Smooth muscle cell (in vitro differentiated cells): ENCODE measurements around the gene RAB23. TPM values are rescaled to one million over a fixed set of nuclear protein-coding genes. Genes with fewer than 3 reads are reported as not detected.

Experiments
- DNase-seq: peaks from one replicate; lab custom pipeline; 2025; ENCODE audit not compliant: unreplicated experiment; lab: John Stamatoyannopoulos, UW
- H2AFZ ChIP-seq: fragments of 200-600 bp; sonication (generic); 2 replicates; pipeline ENCODE4 v1.6.0; 2016; ENCODE audit warnings: antibody characterized with exemption, low read depth, mild to moderate bottlenecking
- H3F3A ChIP-seq: fragments of 200-600 bp; sonication (generic); 2 replicates; pipeline ENCODE4 v1.6.0; 2017; ENCODE audit warnings: antibody characterized with exemption, low read depth
- H3K27ac ChIP-seq: fragments of 200-600 bp; sonication (generic); 2 replicates; pipeline ENCODE4 v1.5.1; 2016; ENCODE audit warnings: low read depth, mild to moderate bottlenecking
- H3K27me3 ChIP-seq: fragments of 200-600 bp; sonication (generic); 2 replicates; pipeline ENCODE4 v1.6.1; 2016; ENCODE audit warnings: low read depth, mild to moderate bottlenecking
- H3K36me3 ChIP-seq: fragments of 200-600 bp; sonication (generic); 2 replicates; pipeline ENCODE4 v1.5.1; 2016; ENCODE audit warnings: low read depth
- H3K4me1 ChIP-seq: fragments of 200-600 bp; sonication (generic); 2 replicates; pipeline ENCODE4 v1.5.1; 2016; ENCODE audit warnings: low read depth
- H3K4me2 ChIP-seq: fragments of 200-600 bp; sonication (generic); 2 replicates; pipeline ENCODE4 v1.6.0; 2016; ENCODE audit warnings: mild to moderate bottlenecking
- H3K4me3 ChIP-seq: fragments of 200-600 bp; sonication (generic); 2 replicates; pipeline ENCODE4 v1.5.1; 2016; ENCODE audit warnings: mild to moderate bottlenecking
- H3K79me2 ChIP-seq: fragments of 200-600 bp; sonication (generic); 2 replicates; pipeline ENCODE4 v1.6.0; 2016; ENCODE audit warnings: low read depth, mild to moderate bottlenecking
- H3K9ac ChIP-seq: fragments of 200-600 bp; sonication (generic); 2 replicates; pipeline ENCODE4 v1.6.0; 2016; ENCODE audit warnings: low read depth
- H3K9me3 ChIP-seq: fragments of 200-600 bp; sonication (generic); replicated peaks from 2 replicates; pipeline ENCODE4 v1.5.1; 2016; ENCODE audit warnings: low read depth
- H4K20me1 ChIP-seq: fragments of 200-600 bp; sonication (generic); 2 replicates; pipeline ENCODE4 v1.6.0; 2016; ENCODE audit warnings: low read depth
- CTCF ChIP-seq: fragments of 200-600 bp; sonication (generic); IDR thresholded peaks from 2 replicates; pipeline ENCODE4 v1.5.1; 2017; ENCODE audit warnings: borderline replicate concordance, mild to moderate bottlenecking, antibody characterized with exemption; ENCODE audit not compliant: insufficient read depth, poor library complexity, severe bottlenecking
- WGBS: methylation state at CpG from one replicate; pipeline ENCODE4 v1.1.7; 2016; ENCODE audit warnings: low lambda C conversion rate; 5-methylcytosine and 5-hydroxymethylcytosine counted together
- polyA plus RNA-seq: library from polyadenylated mRNA; unstranded; fragments of >200 nt; fragmentation: Nextera tagmentation; extraction: Ambion mirVana; gene quantifications from 2 replicates; pipeline ENCODE4 v1.2.1, GENCODE V29; 2016
- total RNA-seq: library from RNA; depleted of rRNA; stranded (reverse); fragments of >200 nt; gene quantifications from 2 replicates; pipeline ENCODE4 v1.2.3, GENCODE V29; 2014

The RAB23 gene
- total and polyA plus RNA-seq, 2 experiments from 2014 or later: 51.4 to 95.3 TPM

DNA sequence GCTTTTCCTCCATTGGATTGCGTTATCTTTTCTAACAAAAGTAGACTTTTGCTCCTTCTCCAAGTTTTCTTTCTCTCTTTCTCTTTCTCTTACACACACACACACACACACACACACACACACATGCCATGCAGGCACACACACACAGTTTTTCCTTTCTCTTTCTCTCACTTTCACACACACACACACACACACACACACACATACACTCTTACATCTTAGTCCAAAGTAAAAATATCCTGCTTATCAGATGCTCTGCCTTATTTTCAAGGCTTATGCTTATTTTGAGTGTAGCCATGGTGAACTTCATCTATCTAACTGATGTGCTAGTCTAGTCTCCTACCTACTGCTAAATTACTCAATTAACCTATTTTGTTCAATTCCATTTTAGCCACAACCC, 34.4 kb upstream of the RAB23 start:
- no peak overlapping the region for H3K4me2 ChIP-seq
- H3K79me2 ChIP-seq: no peaks in the 10 kb centered on the region
- H3K9me3 ChIP-seq: no peaks in the 10 kb centered on the region
- peak overlapping the region; percentile 97 for H3K27ac ChIP-seq
- no peak for TF ChIP-seq CTCF
- H3K4me3 ChIP-seq: no peak overlapping the region
- H3K9ac ChIP-seq: no peak overlapping the region
- no peak for DNase-seq
- no peaks in the 10 kb centered on the region for H4K20me1 ChIP-seq
- peaks cover 17% of the 10 kb centered on the region for H3F3A ChIP-seq
- no peaks in the 10 kb centered on the region for H3K36me3 ChIP-seq
- no peaks in the 10 kb centered on the region for H3K27me3 ChIP-seq
- no peak overlapping the region for H2AFZ ChIP-seq
- H3K4me1 ChIP-seq: peaks cover 25% of the 10 kb centered on the region
- WGBS: 100% methylated on average over 1 of the region's 1 CpG

GRCh38 chr6:57255451-57256169, 33.5 kb upstream of the RAB23 start:
- TF ChIP-seq CTCF: no peak
- Histone ChIP-seq H4K20me1 (no peaks in the 10 kb centered on the region), H3K27ac (no peak overlapping the region), H3K9me3 (no peaks in the 10 kb centered on the region), H3K4me2 (no peak overlapping the region), H3K4me3 (no peak overlapping the region), H3K9ac (no peak overlapping the region), H3K79me2 (no peaks in the 10 kb centered on the region), H3K4me1 (peaks cover 25% of the 10 kb centered on the region), H3F3A (peaks cover 17% of the 10 kb centered on the region), H2AFZ (no peak overlapping the region), H3K27me3 (no peaks in the 10 kb centered on the region), H3K36me3 (no peaks in the 10 kb centered on the region)
- 78% methylated on average over 4 of the region's 4 CpGs for WGBS
- DNase-seq: no peak

DNA sequence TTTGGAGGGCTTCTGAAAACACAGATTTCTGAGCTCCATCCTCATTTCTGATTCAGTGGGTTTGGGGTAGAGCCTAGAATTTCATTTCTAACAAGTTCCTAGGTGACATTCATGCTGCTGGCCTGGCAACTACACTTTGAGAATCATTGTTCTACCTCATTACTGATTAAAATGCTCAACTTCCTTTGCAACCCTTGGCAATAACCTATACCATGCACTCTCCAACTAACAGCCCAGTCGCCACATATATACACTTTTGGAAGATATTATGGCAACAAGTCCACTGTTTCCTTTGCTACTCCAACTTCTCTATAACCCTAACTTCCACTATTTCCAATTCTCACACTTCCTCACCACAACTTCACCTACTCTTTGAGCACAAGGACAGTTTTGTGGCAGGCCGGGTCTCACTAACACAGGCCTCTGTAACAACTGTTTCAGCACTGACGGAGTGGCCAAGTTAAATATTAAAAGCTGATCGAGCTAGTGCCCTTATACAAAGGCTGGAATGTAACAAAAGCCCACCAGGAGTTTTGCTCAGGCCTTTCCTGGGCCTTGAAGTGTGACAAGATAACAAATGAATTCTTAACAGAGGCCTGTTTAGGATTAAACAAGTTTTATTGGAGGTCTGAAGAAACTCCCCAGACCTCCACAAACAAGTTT, 32.1 kb upstream of the RAB23 start:
- Histone ChIP-seq H3K36me3 (no peaks in the 10 kb centered on the region), H4K20me1 (no peaks in the 10 kb centered on the region), H3K9me3 (no peaks in the 10 kb centered on the region), H3K27ac (no peak overlapping the region), H3K4me2 (no peak overlapping the region), H3K4me3 (no peak overlapping the region), H2AFZ (no peak overlapping the region), H3K27me3 (no peaks in the 10 kb centered on the region), H3K9ac (no peak overlapping the region), H3F3A (peaks cover 15% of the 10 kb centered on the region), H3K4me1 (peaks cover 25% of the 10 kb centered on the region), H3K79me2 (no peaks in the 10 kb centered on the region)
- TF ChIP-seq CTCF: no peak
- no peak for DNase-seq
- WGBS: 58% methylated on average over 4 of the region's 4 CpGs
